ENCODE results near the gene JUND. TPM values are rescaled to one million over a fixed set of nuclear protein-coding genes. Genes with fewer than 3 reads are reported as not detected.

The JUND gene
- total RNA-seq, 4 donors from 2014 or later: 193 to 394 (median 316) TPM

GRCh38 chr19:18264971-18265540 is 16.4 kb downstream of the JUND start:
- no peak for DNase-seq
- WGBS, 2 donors: 100% methylated on average over 5 of the region's 23 CpGs; no CpG with 5 or more reads in 1 of the 2 donors
- H3K4me3 ChIP-seq (replicated peaks in 1 of 3): no peak overlapping the region
- TF ChIP-seq POLR2A (IDR thresholded peaks at IDR 0.05) (no peak), CTCF (IDR thresholded peaks at IDR 0.05) (no peak)
- no peaks in the 10 kb centered on the region for H3K9me3 ChIP-seq
- H3K27ac ChIP-seq: no peak overlapping the region
- no peaks in the 10 kb centered on the region for H3K27me3 ChIP-seq
- intact Hi-C loops (cut with DNase I): no loop called here
- peaks cover 26 to 37% of the 10 kb centered on the region in 2 donors for H3K36me3 ChIP-seq
- H3K4me1 ChIP-seq: no peaks in the 10 kb centered on the region

DNA sequence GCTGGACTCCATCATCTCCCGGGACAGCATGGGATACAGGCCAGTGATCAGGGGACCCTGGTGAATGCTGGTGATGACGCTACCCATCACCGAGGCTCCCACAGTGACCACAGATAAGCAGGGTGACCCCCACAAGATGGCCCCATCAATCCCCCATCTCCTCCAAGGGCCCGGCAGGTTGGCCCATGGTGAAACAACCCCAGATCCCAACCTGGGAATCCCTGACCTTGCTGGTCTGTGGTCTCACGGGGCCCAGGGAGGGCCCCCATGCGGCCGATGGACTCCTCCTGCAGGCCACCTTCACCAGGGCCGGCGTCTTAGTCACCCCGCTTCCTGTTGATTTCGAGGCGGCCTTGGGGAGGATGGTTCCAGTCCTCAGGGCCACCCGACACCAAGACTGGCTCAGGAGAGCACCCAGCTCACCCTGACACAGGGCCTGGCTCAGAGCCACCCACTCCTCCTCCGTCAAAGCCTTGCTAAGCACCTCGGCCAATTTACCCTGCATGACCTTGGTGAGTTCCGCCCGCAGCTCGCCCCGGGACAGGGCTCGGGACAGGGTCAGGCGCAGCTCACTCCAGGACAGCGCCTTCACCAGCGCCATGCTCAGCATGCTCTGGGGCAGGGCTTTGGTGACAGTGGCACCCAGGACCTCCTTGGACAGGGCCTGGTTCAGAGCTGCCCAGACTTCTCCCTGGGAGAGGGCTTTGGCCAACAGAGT is 17.1 kb downstream of the JUND start:
- peaks cover 26 to 37% of the 10 kb centered on the region in 2 donors for H3K36me3 ChIP-seq
- DNase-seq: no peak
- 93 to 94% methylated on average over 13 to 22 of the region's 23 CpGs for WGBS, 2 donors
- no peaks in the 10 kb centered on the region for H3K4me1 ChIP-seq
- no peak overlapping the region for H3K27ac ChIP-seq
- intact Hi-C loops (cut with DNase I): no loop called here
- TF ChIP-seq POLR2A (IDR thresholded peaks at IDR 0.05) (no peak), CTCF (IDR thresholded peaks at IDR 0.05) (no peak)
- no peaks in the 10 kb centered on the region for H3K27me3 ChIP-seq
- no peak overlapping the region for H3K4me3 ChIP-seq (replicated peaks in 1 of 3)
- H3K9me3 ChIP-seq: no peaks in the 10 kb centered on the region

- intact Hi-C loops (cut with DNase I): no loop called here
Measured at GRCh38 chr19:18263324-18264136, 17.9 kb downstream of the JUND start.

DNA sequence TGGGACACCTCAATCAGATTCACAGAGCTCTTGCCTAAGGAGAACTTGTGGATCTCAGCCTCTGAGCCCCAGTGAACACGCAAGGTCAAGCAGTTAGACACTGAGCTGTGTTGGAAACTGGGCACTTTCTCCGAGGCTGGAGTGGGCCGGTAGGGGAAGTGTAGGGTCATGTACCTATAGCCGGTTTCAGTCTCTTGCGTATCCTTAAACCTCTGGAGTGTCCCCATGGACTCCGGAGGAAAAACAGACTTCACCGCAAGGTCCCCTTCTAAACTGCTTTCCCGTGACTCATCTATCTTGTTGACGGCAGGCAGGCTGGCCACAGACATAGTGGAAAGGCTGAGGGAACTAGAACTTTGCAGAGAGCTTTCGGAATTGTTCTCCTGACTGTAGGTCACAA is 18.5 kb downstream of the JUND start:
- H3K27me3 ChIP-seq: no peaks in the 10 kb centered on the region
- peaks cover 26 to 37% of the 10 kb centered on the region in 2 donors for H3K36me3 ChIP-seq
- WGBS, 2 donors: 88 to 93% methylated on average over 10 of the region's 10 CpGs
- intact Hi-C loops (cut with DNase I): no loop called here
- no peak for DNase-seq
- H3K27ac ChIP-seq: no peak overlapping the region
- H3K9me3 ChIP-seq: no peaks in the 10 kb centered on the region
- no peak overlapping the region for H3K4me3 ChIP-seq (replicated peaks in 1 of 3)
- TF ChIP-seq CTCF (IDR thresholded peaks at IDR 0.05) (no peak), POLR2A (IDR thresholded peaks at IDR 0.05) (no peak)
- no peaks in the 10 kb centered on the region for H3K4me1 ChIP-seq

More at GRCh38 chr19:18263324-18264136, 17.9 kb downstream of the JUND start:
- Histone ChIP-seq H3K4me3 (replicated peaks in 1 of 3) (no peak overlapping the region), H3K9me3 (no peaks in the 10 kb centered on the region), H3K27me3 (no peaks in the 10 kb centered on the region), H3K36me3 (peaks cover 26 to 37% of the 10 kb centered on the region in 2 donors), H3K4me1 (no peaks in the 10 kb centered on the region), H3K27ac (no peak overlapping the region)
- no peak for TF ChIP-seq CTCF (IDR thresholded peaks at IDR 0.05)
- TF ChIP-seq POLR2A (IDR thresholded peaks at IDR 0.05): no peak
- no peak for DNase-seq
- 92 to 94% methylated on average over 9 to 10 of the region's 16 CpGs for WGBS, 2 donors
